HepG2 (cell line): ENCODE data around the gene IRF2. TPM values are rescaled to one million over a fixed set of nuclear protein-coding genes. Genes with fewer than 3 reads are reported as not detected.

ENCODE experiments used
- AGO1 ChIP-seq: fragments of 200-400 bp; formaldehyde crosslinking; IDR thresholded peaks from 2 replicates; pipeline ENCODE4 v1.6.1; 2017; ENCODE audit warnings: mild to moderate bottlenecking, low read depth, low read length, moderate library complexity; ENCODE audit not compliant: poor library complexity, severe bottlenecking
- ATAD3A ChIP-seq: sonication (generic); formaldehyde crosslinking; IDR thresholded peaks from 2 replicates; pipeline ENCODE4 v1.4.0; 2020; ENCODE audit warnings: missing genetic modification reagents
- ATF7-NPFF ChIP-seq: sonication (generic); formaldehyde crosslinking; IDR thresholded peaks from 2 replicates; pipeline ENCODE4 v1.8.1; 2023; ENCODE audit warnings: mild to moderate bottlenecking, low read depth, missing genetic modification reagents, moderate library complexity
- BRD4 ChIP-seq: sonication (generic); formaldehyde crosslinking; IDR thresholded peaks from 2 replicates; pipeline ENCODE4 v1.4.0; 2020; ENCODE audit warnings: missing genetic modification reagents
- CAMTA2 ChIP-seq: sonication (generic); formaldehyde crosslinking; IDR thresholded peaks from 2 replicates; pipeline ENCODE4 v1.4.0; 2020; ENCODE audit warnings: mild to moderate bottlenecking, missing genetic modification reagents, borderline replicate concordance
- CERS6 ChIP-seq: sonication (generic); formaldehyde crosslinking; IDR thresholded peaks from 2 replicates; pipeline ENCODE4 v1.5.0; 2020; ENCODE audit warnings: missing genetic modification reagents
- CSRNP1 ChIP-seq: sonication (generic); formaldehyde crosslinking; IDR thresholded peaks from 2 replicates; pipeline ENCODE4 v1.8.1; 2023; ENCODE audit warnings: mild to moderate bottlenecking, missing genetic modification reagents
- DNMT1 ChIP-seq: sonication (generic); formaldehyde crosslinking; IDR thresholded peaks from 2 replicates; pipeline ENCODE4 v1.5.1; 2020; ENCODE audit warnings: mild to moderate bottlenecking, missing genetic modification reagents
- HNRNPH1 ChIP-seq: fragments of 200-400 bp; formaldehyde crosslinking; optimal IDR thresholded peaks from 2 replicates; pipeline ENCODE3; 2017; ENCODE audit warnings: mild to moderate bottlenecking, low read depth, low read length
- MTF1 ChIP-seq: sonication (generic); formaldehyde crosslinking; IDR thresholded peaks from 2 replicates; pipeline ENCODE4 v1.5.0; 2020; ENCODE audit warnings: missing genetic modification reagents
- MYNN ChIP-seq: sonication (generic); formaldehyde crosslinking; IDR thresholded peaks from 2 replicates; pipeline ENCODE4 v1.4.0; 2020; ENCODE audit warnings: mild to moderate bottlenecking, low read depth, missing genetic modification reagents
- MZF1 ChIP-seq: sonication (generic); formaldehyde crosslinking; IDR thresholded peaks from 2 replicates; pipeline ENCODE4 v1.8.1; 2023; ENCODE audit warnings: mild to moderate bottlenecking, missing genetic modification reagents, borderline replicate concordance
- PHF8 ChIP-seq: sonication (generic); formaldehyde crosslinking; IDR thresholded peaks from 2 replicates; pipeline ENCODE4 v1.5.0; 2020; ENCODE audit warnings: missing genetic modification reagents
- SATB2 ChIP-seq: sonication (generic); formaldehyde crosslinking; IDR thresholded peaks from 2 replicates; pipeline ENCODE4 v1.5.0; 2020; ENCODE audit warnings: missing genetic modification reagents
- SMAD1 ChIP-seq: sonication (generic); formaldehyde crosslinking; IDR thresholded peaks from 2 replicates; pipeline ENCODE4 v1.4.0; 2020; ENCODE audit warnings: missing genetic modification reagents, low read depth, mild to moderate bottlenecking, borderline replicate concordance
- SNRNP70 ChIP-seq: fragments of 200-400 bp; formaldehyde crosslinking; IDR thresholded peaks from 2 replicates; pipeline ENCODE4 v1.6.1; 2017; ENCODE audit warnings: mild to moderate bottlenecking, low read depth, low read length, moderate library complexity
- SRY ChIP-seq: sonication (generic); formaldehyde crosslinking; IDR thresholded peaks from 2 replicates; pipeline ENCODE4 v1.8.0; 2022; ENCODE audit warnings: mild to moderate bottlenecking, missing genetic modification reagents
- ZBTB38 ChIP-seq: sonication (generic); formaldehyde crosslinking; IDR thresholded peaks from 2 replicates; pipeline ENCODE4 v1.5.1; 2020; ENCODE audit warnings: mild to moderate bottlenecking, missing genetic modification reagents
- ZFP36L1 ChIP-seq: sonication (generic); formaldehyde crosslinking; IDR thresholded peaks from 2 replicates; pipeline ENCODE4 v1.8.0; 2022; ENCODE audit warnings: mild to moderate bottlenecking, missing genetic modification reagents, moderate library complexity
- ZFY ChIP-seq: sonication (generic); formaldehyde crosslinking; IDR thresholded peaks from 2 replicates; pipeline ENCODE4 v1.4.0; 2020; ENCODE audit warnings: missing genetic modification reagents
- ZKSCAN8 ChIP-seq: IDR thresholded peaks from 2 replicates; pipeline ENCODE4 v1.6.1; 2016; ENCODE audit warnings: borderline replicate concordance, missing genetic modification reagents, missing compliant biosample characterization
- ZNF138 ChIP-seq: sonication (generic); formaldehyde crosslinking; IDR thresholded peaks from 2 replicates; pipeline ENCODE4 v1.5.0; 2020; ENCODE audit warnings: mild to moderate bottlenecking, low read depth, missing genetic modification reagents
- ZNF547 ChIP-seq: sonication (generic); formaldehyde crosslinking; IDR thresholded peaks from 2 replicates; pipeline ENCODE4 v1.5.1; 2020; ENCODE audit warnings: mild to moderate bottlenecking, missing genetic modification reagents
- polyA plus RNA-seq, 8 experiments: library from polyadenylated mRNA; depleted of rRNA in 3 of 8; stranded (reverse) in 7 of 8; unstranded in 1 of 8; fragments of >200 nt; fragmentation: Illumina TruSeq in 4 of 8; extraction: Trizol in 4 of 8; gene quantifications; 2 replicates each; pipeline versions ENCODE4 v1.2.1 to v1.2.3, GENCODE V29; 2011 to 2016; ENCODE audit warnings: low read depth in 4 of 8, missing spikeins in 1 of 8, mixed read lengths in 1 of 8; ENCODE audit not compliant: insufficient read depth in 1 of 8
- total RNA-seq, 5 experiments: library from RNA; depleted of rRNA; stranded (reverse); fragments of >200 nt; fragmentation: Illumina TruSeq; extraction: Trizol; gene quantifications; 2 replicates each; pipeline ENCODE4 v1.2.3, GENCODE V29; 2016; ENCODE audit warnings: low read depth in 1 of 5
- TF ChIP-seq, protein P1 (sequence below): sonication (generic); formaldehyde crosslinking; IDR thresholded peaks from 2 replicates; pipeline ENCODE4 v1.5.0; 2020; ENCODE audit warnings: missing genetic modification reagents
- TF ChIP-seq, protein P2 (sequence below): sonication (generic); formaldehyde crosslinking; IDR thresholded peaks from 2 replicates; pipeline ENCODE4 v1.4.0; 2020; ENCODE audit warnings: low read depth, mild to moderate bottlenecking, missing genetic modification reagents

IRF2 gene
- total and polyA plus RNA-seq, 2 of the 13 experiments (the other 11 are each of a cell fraction or from before 2014, with no cell fraction given) = 15.5 to 28.8 TPM

GRCh38 chr4:184473499-184474262 is 669 bp downstream of the IRF2 start (continued):
- TF ChIP-seq CSRNP1 (CRISPR knock-in tag) = 0 out of 2 replicates have a peak, but pooled peaks have one; percentile 43
- no peak for TF ChIP-seq MZF1 (CRISPR knock-in tag)
- TF ChIP-seq HNRNPH1 = no peak
- peak; percentile 64 for TF ChIP-seq ZFY (CRISPR knock-in tag)
- TF ChIP-seq SMAD1 (CRISPR knock-in tag) = no peak
- no peak for TF ChIP-seq CERS6 (CRISPR knock-in tag)
- TF ChIP-seq ZBTB38 (CRISPR knock-in tag) = no peak
- TF ChIP-seq AGO1 = no peak
- TF ChIP-seq ATF7-NPFF (CRISPR knock-in tag) = 0 out of 2 replicates have a peak, but pooled peaks have one; percentile 4
- no peak for TF ChIP-seq DNMT1 (CRISPR knock-in tag)
- no peak for TF ChIP-seq ATAD3A (CRISPR knock-in tag)
- TF ChIP-seq, protein P1, sequence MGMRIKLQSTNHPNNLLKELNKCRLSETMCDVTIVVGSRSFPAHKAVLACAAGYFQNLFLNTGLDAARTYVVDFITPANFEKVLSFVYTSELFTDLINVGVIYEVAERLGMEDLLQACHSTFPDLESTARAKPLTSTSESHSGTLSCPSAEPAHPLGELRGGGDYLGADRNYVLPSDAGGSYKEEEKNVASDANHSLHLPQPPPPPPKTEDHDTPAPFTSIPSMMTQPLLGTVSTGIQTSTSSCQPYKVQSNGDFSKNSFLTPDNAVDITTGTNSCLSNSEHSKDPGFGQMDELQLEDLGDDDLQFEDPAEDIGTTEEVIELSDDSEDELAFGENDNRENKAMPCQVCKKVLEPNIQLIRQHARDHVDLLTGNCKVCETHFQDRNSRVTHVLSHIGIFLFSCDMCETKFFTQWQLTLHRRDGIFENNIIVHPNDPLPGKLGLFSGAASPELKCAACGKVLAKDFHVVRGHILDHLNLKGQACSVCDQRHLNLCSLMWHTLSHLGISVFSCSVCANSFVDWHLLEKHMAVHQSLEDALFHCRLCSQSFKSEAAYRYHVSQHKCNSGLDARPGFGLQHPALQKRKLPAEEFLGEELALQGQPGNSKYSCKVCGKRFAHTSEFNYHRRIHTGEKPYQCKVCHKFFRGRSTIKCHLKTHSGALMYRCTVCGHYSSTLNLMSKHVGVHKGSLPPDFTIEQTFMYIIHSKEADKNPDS = no peak
- TF ChIP-seq SATB2 (CRISPR knock-in tag) = no peak
- no peak for TF ChIP-seq ZNF547
- TF ChIP-seq, protein P2, sequence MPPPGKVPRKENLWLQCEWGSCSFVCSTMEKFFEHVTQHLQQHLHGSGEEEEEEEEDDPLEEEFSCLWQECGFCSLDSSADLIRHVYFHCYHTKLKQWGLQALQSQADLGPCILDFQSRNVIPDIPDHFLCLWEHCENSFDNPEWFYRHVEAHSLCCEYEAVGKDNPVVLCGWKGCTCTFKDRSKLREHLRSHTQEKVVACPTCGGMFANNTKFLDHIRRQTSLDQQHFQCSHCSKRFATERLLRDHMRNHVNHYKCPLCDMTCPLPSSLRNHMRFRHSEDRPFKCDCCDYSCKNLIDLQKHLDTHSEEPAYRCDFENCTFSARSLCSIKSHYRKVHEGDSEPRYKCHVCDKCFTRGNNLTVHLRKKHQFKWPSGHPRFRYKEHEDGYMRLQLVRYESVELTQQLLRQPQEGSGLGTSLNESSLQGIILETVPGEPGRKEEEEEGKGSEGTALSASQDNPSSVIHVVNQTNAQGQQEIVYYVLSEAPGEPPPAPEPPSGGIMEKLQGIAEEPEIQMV (CRISPR knock-in tag) = no peak
- TF ChIP-seq BRD4 (CRISPR knock-in tag) = no peak
- TF ChIP-seq ZFP36L1 (CRISPR knock-in tag) = no peak
- TF ChIP-seq MTF1 (CRISPR knock-in tag) = no peak
- TF ChIP-seq SNRNP70 = no peak
- TF ChIP-seq PHF8 (CRISPR knock-in tag) = peak; percentile 41; the same call in 1 of the 2 replicates
- no peak for TF ChIP-seq CAMTA2 (CRISPR knock-in tag)
- TF ChIP-seq SRY (CRISPR knock-in tag) = no peak
- TF ChIP-seq ZKSCAN8 (CRISPR knock-in tag) = no peak
- TF ChIP-seq ZNF138 = 0 out of 2 replicates have a peak, but pooled peaks have one; percentile 65
- no peak for TF ChIP-seq MYNN (CRISPR knock-in tag)
